OCI-LY7 (cell line): ENCODE results near the gene RBL1. TPM values are rescaled to one million over a fixed set of nuclear protein-coding genes. Genes with fewer than 3 reads are reported as not detected.
A peak's percentile ranks its signal among the peaks of the same experiment; 100 is the strongest.

Source experiments
- Bru-seq: library from RNA; stranded (reverse); fragments of 400-500 nt; gene quantifications from one replicate; lab custom pipeline; 2021; lab: Mats Ljungman, UMichigan
- BruChase-seq, 2 experiments: library from RNA; stranded (reverse); fragments of 400-500 nt; gene quantifications; one replicate each; lab custom pipeline; 2021; lab: Mats Ljungman, UMichigan
- BruUV-seq: library from RNA; stranded (reverse); fragments of 400-500 nt; replicated peaks from 2 replicates; lab custom pipeline; 2021; lab: Mats Ljungman, UMichigan
- CTCF ChIA-PET: fragments of 300-600 bp; sonication (Branson Sonifier 250); formaldehyde crosslinking; loops from one replicate; lab custom pipeline; 2022; ENCODE audit warnings: antibody characterized with exemption; ENCODE audit not compliant: unreplicated experiment; lab: Charles Lee
- POLR2A ChIA-PET: fragments of 300-600 bp; sonication (Branson Sonifier 250); formaldehyde crosslinking; loops from one replicate; lab custom pipeline; 2022; ENCODE audit warnings: antibody characterized with exemption; lab: Charles Lee
- DNase-seq: peaks from one replicate; pipeline ENCODE4 v3.0.0-alpha.2; 2015; ENCODE audit warnings: low spot score
- H2AFZ ChIP-seq: fragments of 200-600 bp; sonication (generic), shearing (Covaris generic); 2 replicates; pipeline ENCODE4 v1.6.1; 2014; ENCODE audit warnings: mild to moderate bottlenecking, antibody characterized with exemption, low read length, moderate library complexity
- H3K27ac ChIP-seq: fragments of 200-600 bp; sonication (generic); 2 replicates; pipeline ENCODE4 v1.5.1; 2014; ENCODE audit warnings: mixed run types, low read depth, mild to moderate bottlenecking, moderate library complexity, low read length, inconsistent platforms; ENCODE audit not compliant: poor library complexity, severe bottlenecking
- H3K36me3 ChIP-seq: fragments of 200-600 bp; sonication (generic); 2 replicates; pipeline ENCODE4 v1.6.1; 2014; ENCODE audit warnings: mild to moderate bottlenecking, antibody characterized with exemption, low read length, moderate library complexity, mixed read lengths; ENCODE audit not compliant: insufficient read depth
- H3K4me1 ChIP-seq: fragments of 200-600 bp; sonication (generic); 2 replicates; pipeline ENCODE4 v1.5.1; 2014; ENCODE audit warnings: mild to moderate bottlenecking, low read length; ENCODE audit not compliant: insufficient read depth, poor library complexity, severe bottlenecking
- H3K4me2 ChIP-seq: fragments of 200-600 bp; sonication (generic); 2 replicates; pipeline ENCODE4 v1.6.1; 2014; ENCODE audit warnings: mild to moderate bottlenecking, low read length
- H3K4me3 ChIP-seq: fragments of 200-600 bp; sonication (generic); 2 replicates; pipeline ENCODE4 v1.5.1; 2014; ENCODE audit warnings: mild to moderate bottlenecking, low read depth, low read length; ENCODE audit not compliant: poor library complexity, severe bottlenecking
- H3K79me2 ChIP-seq: fragments of 200-600 bp; sonication (generic); 2 replicates; pipeline ENCODE4 v1.6.1; 2016; ENCODE audit warnings: low read depth, mild to moderate bottlenecking, low read length, moderate library complexity, mixed read lengths; ENCODE audit not compliant: insufficient read depth
- H3K9me2 ChIP-seq: fragments of 200-600 bp; sonication (generic); 2 replicates; pipeline ENCODE4 v1.6.1; 2016; ENCODE audit warnings: mild to moderate bottlenecking, low read length, mixed read lengths; ENCODE audit not compliant: insufficient read depth
- H3K9me3 ChIP-seq: fragments of 200-600 bp; sonication (generic); 2 replicates; pipeline ENCODE4 v1.6.1; 2014; ENCODE audit warnings: mild to moderate bottlenecking, mixed run types, low read length, mixed read lengths
- H4K20me1 ChIP-seq: fragments of 200-600 bp; sonication (generic); 2 replicates; pipeline ENCODE4 v1.6.1; 2014; ENCODE audit warnings: mild to moderate bottlenecking, antibody characterized with exemption, low read length, moderate library complexity, mixed read lengths; ENCODE audit not compliant: insufficient read depth
- CTCF ChIP-seq: fragments of 200-600 bp; sonication (generic); conservative IDR thresholded peaks from 2 replicates; pipeline ENCODE4 v1.5.1; 2014; ENCODE audit warnings: mild to moderate bottlenecking, antibody characterized with exemption, low read length, moderate library complexity, mixed read lengths
- EZH2phosphoT487 ChIP-seq: fragments of 200-600 bp; sonication (generic); IDR thresholded peaks from 2 replicates; pipeline ENCODE4 v1.6.1; 2018; ENCODE audit warnings: low read depth, borderline replicate concordance, mild to moderate bottlenecking, mixed run types, antibody characterized with exemption, low read length, moderate library complexity, mixed read lengths
- intact Hi-C: fragments of 100-400 bp; cut with micrococcal nuclease; formaldehyde crosslinking; loops from one replicate; pipeline ENCODE4 v1.10.0; 2022; ENCODE audit not compliant: unreplicated experiment
- long read RNA-seq: library from polyadenylated mRNA; stranded (forward); transcript quantifications from one replicate; pipeline ENCODE4 v2.0.0, GENCODE V29; 2022
- total RNA-seq, 2 experiments: library from RNA; depleted of rRNA in 1 of 2; stranded (reverse); fragments of >200 nt in 1 of 2; shearing (Covaris generic) in 1 of 2; gene quantifications; 2 replicates each; pipeline ENCODE4 v1.2.3, GENCODE V29; 2014 to 2022

The RBL1 gene
- total RNA-seq (2014; rRNA removed; shearing (Covaris generic)) (48.9 and 63.0 TPM in 2 replicates), total RNA-seq (2022) (41.5 and 54.3 TPM in 2 replicates), Bru-seq, nascent RNA (percentile 89 among the genes with signal in this experiment), BruChase-seq, experiment 1, labeled RNA remaining after a 6-hour chase (percentile 83 among the genes with signal in this experiment), BruChase-seq, experiment 2, labeled RNA remaining after a 2-hour chase (percentile 85 among the genes with signal in this experiment)
- long read RNA-seq, full-length matches to known transcripts: 24 of 65 reads
- long read RNA-seq, partial matches to known transcripts: 10 of 65 reads
- long read RNA-seq, other reads (novel, unspliced or antisense): 31 of 65 reads

- no TSS peak for BruUV-seq
- no peaks in the 10 kb centered on the region; the same call in 1 of the 2 replicates for H3K9me3 ChIP-seq
- H4K20me1 ChIP-seq: no peaks in the 10 kb centered on the region
- intact Hi-C loops: loop anchor here (2.0 to 5.0 kb wide), 2 partner anchors 83 to 144 kb away; partner anchors contain the start of genes MROH8, RPN2 and SAMHD1
- peaks cover 40% of the 10 kb centered on the region for H3K36me3 ChIP-seq
- peak within 1 kb of the TSS; percentile 89 for H3K4me2 ChIP-seq
- H3K4me1 ChIP-seq: peaks cover 37% of the 10 kb centered on the region
- CTCF ChIA-PET: interaction anchor here (0.6 kb wide), 1 partner anchor 130 kb away, joined by 3 read pairs; no protein-coding TSS in a partner anchor
- peak; percentile 96 for DNase-seq
- POLR2A ChIA-PET: interaction anchor here (0.5 to 1.6 kb wide), 13 partner anchors 9 to 194 kb away, joined by 3 to 7 read pairs (median 3); partner anchors contain the start of genes MANBAL, MROH8 and RPN2
- peak within 1 kb of the TSS; percentile 81 for H2AFZ ChIP-seq
- H3K4me3 ChIP-seq: peak within 1 kb of the TSS; percentile 83
- no peaks in the 10 kb centered on the region for H3K9me2 ChIP-seq
- TF ChIP-seq CTCF (peak; percentile 31; the same call in 1 of the 2 replicates), EZH2phosphoT487 (no peak)
- peaks cover 45% of the 10 kb centered on the region for H3K79me2 ChIP-seq
- peak within 1 kb of the TSS; percentile 86 for H3K27ac ChIP-seq
These were observed at the start of gene RBL1 for GRCh38 chr20:37095599-37096414. TSS of gene RBL1 (minus strand) at chr20:37095997. CDS start at chr20:37095928, 69 bp downstream.

GRCh38 chr20:37144856-37145404 is 49.1 kb upstream of the RBL1 start:
- no TSS peak for BruUV-seq
- no peak for DNase-seq
- intact Hi-C loops: no loop called here
- no peaks in the 10 kb centered on the region for H3K79me2 ChIP-seq
- H2AFZ ChIP-seq: no peak overlapping the region
- H3K27ac ChIP-seq: no peak overlapping the region
- ChIA-PET POLR2A (interaction anchor here (0.6 to 1.1 kb wide), 4 partner anchors 9 to 327 kb away, joined by 3 to 6 read pairs (median 3); no protein-coding TSS in a partner anchor), CTCF (no interaction called here)
- H3K4me1 ChIP-seq: no peaks in the 10 kb centered on the region
- H3K9me2 ChIP-seq: no peaks in the 10 kb centered on the region
- H3K4me3 ChIP-seq: no peak overlapping the region
- TF ChIP-seq EZH2phosphoT487 (no peak), CTCF (no peak)
- no peaks in the 10 kb centered on the region for H4K20me1 ChIP-seq
- no peaks in the 10 kb centered on the region for H3K36me3 ChIP-seq
- no peaks in the 10 kb centered on the region for H3K9me3 ChIP-seq
- H3K4me2 ChIP-seq: no peak overlapping the region
